Upper lobe of left lung (tissue), 4 donors: ENCODE data around the gene ZNF138.
"Not testable (repeated sequence)": the region's sequence is repeated elsewhere in the genome, so short reads cannot be mapped to it uniquely, and the experiment has no call there.

Source experiments
- CTCF ChIP-seq, 6 experiments: fragments of 450-650 bp in 4 of 6; fragments of 200-600 bp in 2 of 6; sonication (generic) in 2 of 6; IDR thresholded peaks; one replicate each; pipeline ENCODE4 v1.5.1; 2016 to 2019; ENCODE audit warnings: antibody characterized with exemption in 6 of 6
- EP300 ChIP-seq, 4 donors: sonication (generic); formaldehyde crosslinking; IDR thresholded peaks; one replicate each; pipeline ENCODE4 v1.5.1; 2017; ENCODE audit warnings: antibody characterized with exemption in 4 of 4, control low read depth in 2 of 4
- POLR2A ChIP-seq, 4 donors: fragments of 450-650 bp; IDR thresholded peaks; one replicate each; pipeline ENCODE4 v1.5.1; 2016 to 2017; ENCODE audit warnings: antibody characterized with exemption in 4 of 4, mild to moderate bottlenecking in 2 of 4
- POLR2AphosphoS5 ChIP-seq, 2 donors: sonication (generic); formaldehyde crosslinking; IDR thresholded peaks; one replicate each; pipeline ENCODE4 v1.5.1; 2017; ENCODE audit warnings: antibody characterized with exemption in 2 of 2

- not testable (repeated sequence) for TF ChIP-seq CTCF, POLR2A, EP300, POLR2AphosphoS5 (IDR thresholded peaks at IDR 0.05)
Measured at GRCh38 chr7:64799169-64799568, 4.9 kb downstream of the ZNF138 start.
